ENCODE results near the gene TSPAN15. TPM values are rescaled to one million over a fixed set of nuclear protein-coding genes. Genes with fewer than 3 reads are reported as not detected.

TSPAN15 gene
- total and polyA plus RNA-seq, 3 donors from 2014 or later, result 29.7 to 37.5 (median 35.3) TPM

DNA sequence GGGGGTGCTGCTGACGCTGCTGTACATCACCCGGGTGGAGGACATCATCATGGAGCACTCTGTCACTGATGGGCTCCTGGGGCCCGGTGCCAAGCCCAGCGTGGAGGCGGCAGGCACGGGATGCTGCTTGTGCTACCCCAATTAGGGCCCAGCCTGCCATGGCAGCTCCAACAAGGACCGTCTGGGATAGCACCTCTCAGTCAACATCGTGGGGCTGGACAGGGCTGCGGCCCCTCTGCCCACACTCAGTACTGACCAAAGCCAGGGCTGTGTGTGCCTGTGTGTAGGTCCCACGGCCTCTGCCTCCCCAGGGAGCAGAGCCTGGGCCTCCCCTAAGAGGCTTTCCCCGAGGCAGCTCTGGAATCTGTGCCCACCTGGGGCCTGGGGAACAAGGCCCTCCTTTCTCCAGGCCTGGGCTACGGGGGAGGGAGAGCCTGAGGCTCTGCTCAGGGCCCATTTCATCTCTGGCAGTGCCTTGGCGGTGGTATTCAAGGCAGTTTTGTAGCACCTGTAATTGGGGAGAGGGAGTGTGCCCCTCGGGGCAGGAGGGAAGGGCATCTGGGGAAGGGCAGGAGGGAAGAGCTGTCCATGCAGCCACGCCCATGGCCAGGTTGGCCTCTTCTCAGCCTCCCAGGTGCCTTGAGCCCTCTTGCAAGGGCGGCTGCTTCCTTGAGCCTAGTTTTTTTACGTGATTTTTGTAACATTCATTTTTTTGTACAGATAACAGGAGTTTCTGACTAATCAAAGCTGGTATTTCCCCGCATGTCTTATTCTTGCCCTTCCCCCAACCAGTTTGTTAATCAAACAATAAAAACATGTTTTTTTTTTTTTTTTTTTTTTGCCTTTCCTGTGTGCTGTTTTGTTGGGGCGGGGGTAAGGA is 55.8 kb downstream of the TSPAN15 start:
- Histone ChIP-seq H3K4me1 (peaks cover 7% of the 10 kb centered on the region), H3K9me3 (no peaks in the 10 kb centered on the region), H3K36me3 (ENCODE audit: low read depth, missing control alignments) (no peaks in the 10 kb centered on the region), H3K27me3 (no peaks in the 10 kb centered on the region), H3K4me3 (no peak overlapping the region), H3K27ac (no peak overlapping the region)
- TF ChIP-seq POLR2A (IDR thresholded peaks at IDR 0.05), result no peak
- no peak for TF ChIP-seq CTCF (IDR thresholded peaks at IDR 0.05)
- 74 to 84% methylated on average over 14 to 18 of the region's 19 CpGs for WGBS, 2 donors
- intact Hi-C loops (cut with DNase I; ENCODE audit: low total_unique reads), result loop anchor here (5.0 kb wide), 1 partner anchor 80 kb away; no protein-coding TSS in a partner anchor
- DNase-seq, result peak; percentile 12

DNA sequence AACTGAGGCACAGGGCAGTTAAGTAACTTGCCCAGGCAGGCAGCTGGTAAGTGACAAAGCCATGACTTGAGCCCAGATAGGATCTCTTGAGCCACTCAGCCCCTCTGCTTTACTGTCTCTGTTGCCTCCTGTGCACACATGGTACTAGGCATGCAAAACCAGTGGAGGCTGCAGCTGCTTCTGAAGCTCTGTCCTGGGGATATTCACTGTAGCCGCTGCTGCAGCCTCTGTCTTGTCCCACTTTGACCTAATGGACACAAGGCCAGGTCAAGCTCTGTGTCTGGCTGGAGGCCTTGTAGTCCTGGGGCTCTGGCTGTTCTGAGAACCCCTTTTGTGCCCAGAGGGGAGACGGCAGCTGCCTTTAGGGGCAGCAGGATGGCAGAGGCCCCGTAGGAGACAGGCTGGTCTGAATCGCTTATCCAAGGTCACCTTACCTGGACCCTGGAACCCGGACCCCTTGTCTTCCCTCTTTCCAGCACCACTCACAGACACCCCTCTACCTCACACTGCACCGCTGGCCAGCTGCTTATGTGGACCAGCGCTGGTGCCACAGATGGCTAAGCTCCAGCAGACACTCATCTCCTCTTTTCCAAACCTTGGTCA is 57.6 kb downstream of the TSPAN15 start:
- TF ChIP-seq CTCF (IDR thresholded peaks at IDR 0.05), result no peak
- TF ChIP-seq POLR2A (IDR thresholded peaks at IDR 0.05), result no peak
- DNase-seq, result no peak
- Histone ChIP-seq H3K27ac (no peak overlapping the region), H3K4me1 (no peaks in the 10 kb centered on the region), H3K9me3 (no peaks in the 10 kb centered on the region), H3K36me3 (ENCODE audit: low read depth, missing control alignments) (no peaks in the 10 kb centered on the region), H3K4me3 (no peak overlapping the region), H3K27me3 (no peaks in the 10 kb centered on the region)
- WGBS, 2 donors, result 86 to 87% methylated on average over 4 to 7 of the region's 7 CpGs
- intact Hi-C loops (cut with DNase I; ENCODE audit: low total_unique reads), result loop anchor here (5.0 kb wide), 1 partner anchor 82 kb away; no protein-coding TSS in a partner anchor

DNA sequence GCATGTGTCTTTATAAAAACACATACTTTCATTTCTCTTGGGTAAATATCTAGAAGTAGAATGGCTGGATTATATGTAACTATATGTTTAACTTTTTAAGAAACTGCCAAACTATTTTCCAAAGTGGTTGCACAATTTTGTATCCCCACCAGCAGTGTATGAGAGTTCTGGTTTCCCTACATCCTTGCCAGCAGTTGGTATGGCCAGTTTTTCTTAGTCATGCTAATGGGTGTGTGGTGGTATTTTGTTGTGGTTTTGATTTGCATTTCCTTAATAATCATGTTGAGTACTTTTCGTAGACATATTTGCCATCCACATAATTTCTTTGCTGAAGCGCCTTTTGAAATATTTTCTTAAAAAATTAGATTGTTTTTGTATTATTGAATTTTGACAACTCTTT is 61.6 kb downstream of the TSPAN15 start:
- no peak for DNase-seq
- intact Hi-C loops (cut with DNase I; ENCODE audit: low total_unique reads), result no loop called here
- 43 to 45% methylated on average over 2 of the region's 2 CpGs for WGBS, 2 donors
- Histone ChIP-seq H3K36me3 (ENCODE audit: low read depth, missing control alignments) (no peaks in the 10 kb centered on the region), H3K27me3 (no peaks in the 10 kb centered on the region), H3K4me3 (no peak overlapping the region), H3K4me1 (no peaks in the 10 kb centered on the region), H3K9me3 (no peaks in the 10 kb centered on the region), H3K27ac (no peak overlapping the region)
- TF ChIP-seq CTCF (IDR thresholded peaks at IDR 0.05) (no peak), POLR2A (IDR thresholded peaks at IDR 0.05) (no peak)

DNA sequence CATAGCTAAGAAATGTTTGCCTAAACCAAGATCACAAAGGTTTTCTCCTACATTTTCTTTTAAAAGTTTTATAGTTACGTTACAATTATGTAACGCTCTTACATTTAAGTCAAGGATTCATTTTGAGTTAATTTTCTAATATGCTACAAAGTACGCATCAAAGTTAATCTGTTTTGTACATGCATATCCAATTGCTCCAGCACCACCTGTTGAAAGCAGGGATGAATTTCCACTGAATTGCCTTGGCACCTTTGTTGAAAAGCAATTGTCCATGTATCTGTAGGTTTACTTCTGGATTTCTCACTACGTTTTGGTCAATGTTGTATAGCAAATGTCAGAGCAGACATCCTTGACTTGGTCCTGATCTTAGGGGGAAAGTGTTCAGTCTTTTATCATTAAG is 62.4 kb downstream of the TSPAN15 start:
- no peak for TF ChIP-seq CTCF (IDR thresholded peaks at IDR 0.05)
- no peak for TF ChIP-seq POLR2A (IDR thresholded peaks at IDR 0.05)
- WGBS, 2 donors, result 81 to 84% methylated on average over 4 of the region's 4 CpGs

More for the DNA sequence above, 62.4 kb downstream of the TSPAN15 start:
- Histone ChIP-seq H3K36me3 (ENCODE audit: low read depth, missing control alignments) (no peaks in the 10 kb centered on the region), H3K27ac (no peak overlapping the region), H3K4me1 (no peaks in the 10 kb centered on the region), H3K27me3 (no peaks in the 10 kb centered on the region), H3K4me3 (no peak overlapping the region), H3K9me3 (no peaks in the 10 kb centered on the region)
- intact Hi-C loops (cut with DNase I; ENCODE audit: low total_unique reads), result no loop called here
- DNase-seq, result no peak

Measured in testis (tissue), 3 donors.